NCI-H1694 (cell line): Measurements from ENCODE around the gene NBEAL2.
"Not testable (repeated sequence)": the region's sequence is repeated elsewhere in the genome, so short reads cannot be mapped to it uniquely, and the experiment has no call there.

Experiments used
- DNase-seq: peaks from one replicate; lab custom pipeline; 2025; lab: John Stamatoyannopoulos, UW

The NBEAL2 gene

DNA sequence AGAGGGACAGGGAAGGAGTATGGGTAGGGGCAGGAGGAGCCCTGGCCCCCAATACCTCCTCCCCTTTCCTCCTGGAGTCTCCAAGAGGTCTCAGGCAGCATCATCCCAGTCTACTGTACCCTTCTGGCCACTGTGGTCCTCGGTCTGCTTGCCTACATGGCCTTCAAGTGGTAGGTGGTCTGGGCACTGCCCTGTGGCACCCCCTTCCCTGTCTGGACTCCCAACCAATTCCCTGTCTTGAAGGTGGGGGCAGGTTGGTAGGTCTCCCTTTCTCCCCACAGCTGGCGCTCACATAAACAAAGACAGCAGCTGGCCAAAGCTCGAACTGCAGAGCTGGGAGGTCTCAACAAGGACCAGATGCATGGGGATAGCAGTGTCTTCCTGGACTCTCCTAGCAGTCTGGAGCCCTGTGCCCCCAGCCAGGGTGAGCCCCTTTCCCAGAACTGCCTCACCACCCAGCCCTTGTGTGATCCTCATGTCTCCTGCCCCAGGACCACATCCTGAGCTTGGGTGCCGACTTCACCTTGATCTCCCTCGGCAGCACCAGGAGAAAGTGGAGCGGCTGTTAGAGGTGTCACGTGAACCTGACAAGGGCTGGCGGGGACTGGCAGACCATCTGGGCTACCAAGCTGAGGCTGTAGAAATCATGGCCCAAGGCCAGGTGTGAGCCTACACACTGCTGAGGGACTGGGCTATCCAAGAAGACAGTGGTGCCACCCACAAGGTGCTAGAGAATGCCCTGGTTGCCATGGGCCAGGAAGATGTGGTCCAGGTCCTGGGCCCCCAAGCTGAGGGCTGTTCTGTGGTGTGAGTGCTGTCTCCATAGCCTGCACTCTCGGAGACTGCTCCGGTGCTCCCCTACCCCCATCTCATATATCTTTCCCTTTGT is 33.1 kb downstream of the NBEAL2 start:
- peak; percentile 65 for DNase-seq

DNA sequence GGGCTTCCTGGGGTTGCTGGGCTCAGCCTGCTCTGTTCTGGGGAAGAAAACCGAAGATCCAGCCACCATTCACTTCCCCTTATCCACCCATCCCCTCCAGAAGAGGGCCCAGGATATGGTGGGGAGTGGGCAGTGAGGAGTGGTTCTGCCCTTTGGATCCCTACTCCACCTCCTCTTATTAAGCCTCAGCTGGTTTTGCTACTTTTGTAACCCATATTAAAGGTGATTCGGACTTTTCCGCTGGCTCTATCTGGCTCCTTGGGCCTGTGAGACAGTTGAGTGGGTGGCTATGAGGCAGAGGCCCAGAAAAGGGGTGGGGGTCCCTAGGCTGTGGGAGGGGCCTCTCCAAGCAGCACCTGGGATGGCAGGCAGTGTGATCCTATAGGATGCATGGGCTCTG is 33.8 kb downstream of the NBEAL2 start:
- DNase-seq = no peak

DNA sequence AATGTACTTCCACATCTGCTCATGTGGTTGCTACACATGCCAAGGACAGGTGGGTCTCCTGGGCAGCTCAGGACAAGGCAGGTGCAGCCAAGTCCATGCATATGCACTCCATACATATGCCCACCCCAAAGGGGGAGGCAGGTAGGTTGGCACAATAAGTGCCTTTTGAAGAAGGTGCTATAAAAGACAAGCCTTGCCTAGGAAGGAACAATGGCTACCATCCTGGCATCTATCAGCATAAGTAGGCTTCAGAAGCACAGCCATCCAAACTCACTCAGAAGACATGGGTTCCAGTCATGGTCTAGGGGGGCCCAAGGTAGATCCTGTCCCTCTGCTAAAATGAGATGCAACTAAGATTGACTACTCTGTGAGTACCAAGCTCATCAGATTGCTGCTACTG is 34.6 kb downstream of the NBEAL2 start:
- no peak for DNase-seq

DNA sequence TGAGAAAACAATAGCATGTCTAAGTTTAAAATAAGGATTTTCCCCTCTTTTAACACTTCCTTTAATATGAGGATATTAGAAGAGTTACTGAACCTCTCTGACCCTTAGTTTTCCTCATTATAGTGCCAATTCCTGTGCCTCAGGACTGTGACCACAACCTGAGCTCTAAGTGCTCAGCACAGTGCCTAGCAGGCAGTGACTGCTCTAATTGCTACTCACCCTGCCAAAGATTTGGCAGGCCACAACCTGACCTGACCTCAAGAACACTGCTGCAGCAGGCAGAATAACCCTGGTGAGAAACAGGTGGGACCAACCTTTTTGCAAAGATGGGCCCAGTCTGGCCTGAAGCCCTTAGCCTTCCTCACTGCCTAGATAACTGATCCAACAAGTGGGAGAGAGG is 35.7 kb downstream of the NBEAL2 start:
- no peak for DNase-seq

DNA sequence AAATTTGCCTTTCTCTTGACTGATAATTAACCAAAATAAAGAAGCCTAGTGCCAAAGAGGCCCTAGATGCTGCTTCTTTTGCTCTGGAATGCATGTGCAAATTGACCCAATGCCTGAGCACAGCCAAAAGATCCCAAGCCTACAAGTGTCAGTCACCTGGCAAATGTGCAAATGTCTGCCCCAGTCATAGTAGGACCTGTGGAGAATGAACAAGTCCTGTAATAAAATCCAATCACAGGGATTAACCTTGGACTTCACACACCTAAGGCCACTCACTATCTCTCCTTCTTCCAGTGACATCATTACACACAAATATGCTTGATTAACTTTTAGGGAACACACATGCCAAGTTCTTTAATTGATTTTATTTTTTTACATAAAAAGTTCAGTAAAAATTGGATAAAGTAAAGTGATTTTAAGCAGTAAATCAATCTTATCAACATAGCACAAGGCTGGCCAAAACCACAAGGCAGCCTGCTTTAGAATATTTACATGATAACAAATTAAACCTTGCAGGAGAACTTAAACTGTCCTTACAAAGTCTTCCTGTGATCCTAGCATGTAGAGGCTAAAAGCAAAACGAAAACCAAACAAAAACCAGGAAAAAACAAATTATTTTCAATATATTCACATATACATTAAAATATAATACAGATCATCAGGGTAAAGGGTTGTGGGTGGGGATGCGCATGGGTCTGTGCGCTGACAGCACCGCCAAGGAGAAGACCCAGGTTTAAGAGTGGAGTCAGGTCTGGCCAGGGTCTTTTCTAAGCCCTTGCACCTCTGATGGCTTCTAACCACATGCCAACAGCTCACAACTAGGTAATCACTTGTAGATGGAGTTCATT is 36.8 kb downstream of the NBEAL2 start:
- no peak for DNase-seq

DNA sequence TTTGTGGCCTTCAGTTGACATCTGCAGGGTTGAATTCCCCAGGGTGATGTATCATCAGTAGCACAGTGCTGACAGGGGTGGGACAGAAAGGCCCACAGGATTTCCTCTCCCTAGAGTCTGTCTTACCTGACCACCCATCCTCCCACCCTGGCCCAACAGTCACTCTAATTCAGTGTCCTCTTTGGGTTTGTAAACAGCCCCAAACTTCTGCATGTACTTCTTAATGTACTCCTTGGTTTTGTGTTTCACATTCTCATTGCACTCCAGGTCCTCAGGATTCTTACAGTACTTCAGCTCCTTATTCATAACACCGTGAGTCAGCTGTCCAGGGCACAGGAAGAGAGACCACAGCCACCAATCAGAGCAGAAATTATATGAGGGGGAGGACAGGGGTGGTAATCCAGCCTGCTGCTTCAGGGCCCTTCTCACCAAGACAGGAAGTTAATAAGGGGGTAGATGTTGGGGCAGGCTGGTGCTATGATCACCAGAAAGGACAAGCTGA is 37.5 kb downstream of the NBEAL2 start:
- no peak for DNase-seq

- DNase-seq = no peak
Measured at GRCh38 chr3:47017504-47018268, 38.2 kb downstream of the NBEAL2 start.

DNA sequence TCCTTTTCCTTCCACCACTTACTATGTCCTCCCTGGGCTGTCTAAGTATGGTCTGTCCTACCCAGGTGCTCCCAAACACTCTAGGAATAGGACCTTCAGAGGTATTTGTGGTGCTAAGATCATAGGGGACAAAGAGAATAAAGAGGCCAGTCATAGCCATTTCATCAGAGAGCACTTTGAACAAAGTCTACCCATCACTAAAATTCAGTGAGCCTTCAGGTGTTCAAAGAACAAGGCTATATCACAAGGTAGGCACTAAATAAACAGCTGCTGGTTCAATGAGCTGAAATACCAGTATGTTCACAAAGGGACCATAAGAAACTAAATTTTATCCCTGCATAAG is 38.8 kb downstream of the NBEAL2 start:
- no peak for DNase-seq

DNA sequence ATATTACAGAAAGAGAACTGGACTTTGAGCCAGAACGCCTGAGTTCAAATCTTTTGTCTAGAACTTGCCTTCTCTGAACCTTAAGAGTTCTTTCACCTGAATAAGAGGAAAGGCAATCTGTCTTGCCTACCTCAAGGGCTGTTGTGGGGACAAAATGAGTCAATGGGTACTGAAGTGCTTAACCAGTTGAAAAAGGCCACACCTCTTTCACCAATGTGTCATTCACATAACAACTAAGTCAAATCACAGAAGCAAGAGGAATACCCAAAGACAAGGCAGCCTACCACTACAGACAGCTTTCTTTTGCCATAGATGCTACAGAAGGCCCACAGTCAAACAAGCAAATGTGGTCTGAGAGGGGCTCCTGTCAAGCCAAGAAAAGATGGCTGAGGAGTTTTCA is 39.7 kb downstream of the NBEAL2 start:
- DNase-seq = no peak

GRCh38 chr3:47020311-47020710 is 40.8 kb downstream of the NBEAL2 start:
- DNase-seq = no peak

DNA sequence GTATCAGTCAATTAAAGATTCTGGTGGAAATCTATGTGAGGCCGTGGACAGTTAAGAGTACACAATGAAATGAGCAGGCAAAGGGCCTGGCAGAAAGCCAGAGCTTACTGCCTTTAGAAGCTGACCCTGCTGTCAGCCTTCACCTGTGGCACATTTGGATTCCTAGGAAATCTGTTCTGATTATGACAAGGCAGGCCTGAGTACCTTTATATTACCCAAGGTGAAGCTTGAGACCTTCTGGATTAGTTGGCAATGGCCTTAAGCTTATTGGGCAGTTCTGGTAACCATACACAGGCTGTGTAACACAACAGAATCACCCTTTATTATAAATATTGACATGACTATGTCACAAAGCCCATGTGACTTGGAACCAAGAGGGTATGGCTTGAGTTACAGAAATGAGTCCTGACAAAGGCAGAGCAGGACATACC is 43.2 kb downstream of the NBEAL2 start:
- no peak for DNase-seq

- DNase-seq = no peak
Measured at GRCh38 chr3:47024932-47025331, 45.5 kb downstream of the NBEAL2 start.

GRCh38 chr3:47026432-47026831 is 47.0 kb downstream of the NBEAL2 start:
- not testable (repeated sequence) for DNase-seq

- no peak for DNase-seq
Measured at GRCh38 chr3:47028146-47028545, 48.7 kb downstream of the NBEAL2 start.

DNA sequence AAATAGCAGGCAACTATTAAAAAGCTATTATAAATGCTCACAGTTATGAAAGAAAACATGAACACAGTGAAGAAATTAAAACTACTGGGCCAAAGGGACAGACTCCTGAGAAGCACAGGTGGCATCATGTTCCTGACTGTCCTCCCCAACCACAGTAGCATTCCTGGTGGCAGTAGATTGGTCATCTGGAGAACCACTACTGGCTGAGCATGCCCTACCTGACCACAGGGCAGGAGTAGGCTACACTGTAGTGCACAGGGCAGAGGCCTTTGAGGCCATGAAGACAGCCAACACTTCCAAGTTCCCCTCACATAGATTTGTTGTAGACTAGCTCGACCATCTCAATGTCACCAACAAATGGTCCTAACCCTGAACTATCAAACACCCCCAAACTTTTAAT is 49.2 kb downstream of the NBEAL2 start:
- DNase-seq = no peak

- DNase-seq = not testable (repeated sequence)
Measured at GRCh38 chr3:47031041-47031440, 51.6 kb downstream of the NBEAL2 start.

DNA sequence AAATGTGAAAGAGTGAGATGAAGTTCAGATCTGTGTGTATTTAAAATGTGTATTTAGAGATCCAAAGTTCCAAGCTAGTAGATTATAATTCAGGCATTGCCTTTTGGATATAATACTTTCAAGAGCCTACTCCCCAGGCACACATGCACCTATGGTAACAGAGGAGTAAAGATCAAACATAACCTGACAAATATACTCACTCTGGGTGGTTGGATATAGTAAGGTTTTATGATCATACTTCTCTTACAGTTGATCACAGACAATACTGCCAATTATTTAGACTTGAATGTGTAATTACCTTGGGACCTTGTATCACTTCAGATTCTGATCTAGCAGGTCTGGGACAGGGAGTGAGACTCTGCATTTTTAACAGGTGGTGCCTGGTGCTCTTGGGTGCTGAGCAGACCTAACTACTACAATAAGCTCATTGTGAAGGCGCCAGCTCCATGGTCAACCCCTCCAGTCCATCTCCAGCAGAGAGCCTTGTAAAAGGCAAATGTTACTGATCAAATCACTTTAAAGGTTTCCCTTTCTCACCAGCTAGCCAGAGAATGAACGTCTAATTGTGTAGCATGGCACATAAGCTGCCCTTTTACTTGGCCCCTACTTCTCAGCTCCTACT is 55.5 kb downstream of the NBEAL2 start:
- no peak for DNase-seq

DNA sequence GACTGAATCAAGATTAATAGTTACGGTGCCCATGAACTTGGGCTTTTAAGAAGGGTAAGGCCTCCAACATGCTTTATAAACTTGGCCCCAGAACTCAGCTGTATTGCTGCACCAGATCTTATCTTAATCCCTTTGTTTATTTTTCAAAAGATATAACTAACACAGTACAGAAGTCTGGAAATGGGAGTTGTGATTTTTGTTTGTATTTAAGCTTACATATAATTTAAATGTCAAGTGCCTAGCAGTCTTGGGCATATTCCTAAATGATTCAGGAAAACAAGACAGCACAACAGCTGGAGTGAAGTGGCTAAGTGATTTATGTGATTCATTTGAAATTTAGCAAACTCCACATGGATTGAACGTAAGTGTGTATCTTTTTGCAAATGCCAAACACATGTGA is 56.2 kb downstream of the NBEAL2 start:
- no peak for DNase-seq

- DNase-seq = no peak
Measured at GRCh38 chr3:47036145-47036544, 56.7 kb downstream of the NBEAL2 start.

DNA sequence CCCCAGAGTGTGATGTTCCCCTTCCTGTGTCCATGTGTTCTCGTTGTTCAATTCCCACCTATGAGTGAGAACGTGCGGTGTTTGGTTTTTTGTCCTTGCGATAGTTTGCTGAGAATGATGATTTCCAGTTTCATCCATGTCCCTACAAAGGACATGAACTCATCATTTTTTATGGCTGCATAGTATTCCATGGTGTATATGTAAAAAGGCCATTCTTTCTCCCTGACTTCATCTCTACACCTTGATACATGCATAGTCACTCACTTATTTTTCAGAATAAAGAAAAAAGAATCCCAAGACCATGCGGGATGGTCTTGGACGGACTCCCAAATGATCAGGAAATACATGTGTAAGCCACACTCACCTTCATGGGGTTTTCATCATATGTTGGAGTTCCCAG is 57.8 kb downstream of the NBEAL2 start:
- not testable (repeated sequence) for DNase-seq

DNA sequence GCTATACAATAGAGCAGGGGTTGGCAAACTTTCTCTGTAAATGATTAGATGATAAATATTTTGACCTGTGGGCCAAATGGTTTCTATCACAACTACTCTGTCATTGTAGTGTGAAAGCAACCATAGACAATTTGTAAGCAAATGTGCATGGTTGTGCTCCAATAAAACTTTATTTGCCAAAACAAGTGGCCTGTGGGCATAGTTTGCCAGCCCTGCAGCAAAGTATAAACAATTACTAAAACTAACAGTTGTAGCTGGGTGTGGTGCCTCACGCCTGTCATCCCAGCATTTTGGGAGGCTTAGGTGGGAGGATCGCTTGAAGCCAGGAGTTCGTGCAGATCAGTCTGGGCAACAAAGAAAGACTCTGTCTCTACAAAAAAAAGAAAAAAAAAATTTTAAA is 61.6 kb downstream of the NBEAL2 start:
- no peak for DNase-seq
